HCT116 (cell line): ENCODE measurements around the gene TSPAN8.

Experiments
- ATF3 ChIP-seq: IDR thresholded peaks from 2 replicates; pipeline ENCODE4 v1.6.1; 2012
- CEBPB ChIP-seq: IDR thresholded peaks from 2 replicates; pipeline ENCODE4 v1.6.1; 2012; ENCODE audit warnings: low read depth
- EGR1 ChIP-seq: IDR thresholded peaks from 2 replicates; pipeline ENCODE4 v1.6.1; 2012; ENCODE audit warnings: low read depth
- EZH2phosphoT487 ChIP-seq: fragments of 200-600 bp; IDR thresholded peaks from 2 replicates; pipeline ENCODE4 v1.6.1; 2018; ENCODE audit warnings: antibody characterized with exemption, borderline replicate concordance
- POLR2A ChIP-seq: IDR thresholded peaks from 2 replicates; pipeline ENCODE4 v1.7.0; 2011; ENCODE audit warnings: borderline replicate concordance; ENCODE audit not compliant: insufficient read depth, insufficient read length; ENCODE audit errors: extremely low read depth
- POLR2AphosphoS5 ChIP-seq: IDR thresholded peaks from 2 replicates; pipeline ENCODE4 v1.6.1; 2011; ENCODE audit warnings: mild to moderate bottlenecking, low read depth, low read length, moderate library complexity
- TF ChIP-seq, protein P1 (sequence below), 3 experiments: fragments of 200-600 bp in 1 of 3; sonication (generic) in 1 of 3; IDR thresholded peaks in 2 of 3; conservative IDR thresholded peaks in 1 of 3; 2 replicates each; pipeline ENCODE4 v1.5.1; 2012 to 2017; ENCODE audit warnings: low read depth in 2 of 3, low read length in 2 of 3, antibody characterized with exemption in 1 of 3, borderline replicate concordance in 1 of 3, control low read depth in 1 of 3, mild to moderate bottlenecking in 1 of 3, mixed read lengths in 1 of 3, mixed run types in 1 of 3, moderate library complexity in 1 of 3; ENCODE audit not compliant: insufficient read depth in 1 of 3
- TF ChIP-seq, protein P2 (sequence below): IDR thresholded peaks from 2 replicates; pipeline ENCODE4 v1.6.1; 2012

- TF ChIP-seq CEBPB (no peak), POLR2A (no peak), EZH2phosphoT487 (no peak), EGR1 (no peak), ATF3 (no peak), POLR2AphosphoS5 (no peak)
- TF ChIP-seq, protein P1, sequence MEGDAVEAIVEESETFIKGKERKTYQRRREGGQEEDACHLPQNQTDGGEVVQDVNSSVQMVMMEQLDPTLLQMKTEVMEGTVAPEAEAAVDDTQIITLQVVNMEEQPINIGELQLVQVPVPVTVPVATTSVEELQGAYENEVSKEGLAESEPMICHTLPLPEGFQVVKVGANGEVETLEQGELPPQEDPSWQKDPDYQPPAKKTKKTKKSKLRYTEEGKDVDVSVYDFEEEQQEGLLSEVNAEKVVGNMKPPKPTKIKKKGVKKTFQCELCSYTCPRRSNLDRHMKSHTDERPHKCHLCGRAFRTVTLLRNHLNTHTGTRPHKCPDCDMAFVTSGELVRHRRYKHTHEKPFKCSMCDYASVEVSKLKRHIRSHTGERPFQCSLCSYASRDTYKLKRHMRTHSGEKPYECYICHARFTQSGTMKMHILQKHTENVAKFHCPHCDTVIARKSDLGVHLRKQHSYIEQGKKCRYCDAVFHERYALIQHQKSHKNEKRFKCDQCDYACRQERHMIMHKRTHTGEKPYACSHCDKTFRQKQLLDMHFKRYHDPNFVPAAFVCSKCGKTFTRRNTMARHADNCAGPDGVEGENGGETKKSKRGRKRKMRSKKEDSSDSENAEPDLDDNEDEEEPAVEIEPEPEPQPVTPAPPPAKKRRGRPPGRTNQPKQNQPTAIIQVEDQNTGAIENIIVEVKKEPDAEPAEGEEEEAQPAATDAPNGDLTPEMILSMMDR (IDR thresholded peaks at IDR 0.05 in 2 of 3, conservative IDR thresholded peaks at IDR 0.05 in 1 of 3; ENCODE audit: borderline replicate concordance in 1 of 3, insufficient read depth in 1 of 3, low read depth in 2 of 3, low read length in 2 of 3), result 0 out of 6 replicates have a peak, but pooled peaks of 1 of the 3 experiments have one; percentile 16
- TF ChIP-seq, protein P2, sequence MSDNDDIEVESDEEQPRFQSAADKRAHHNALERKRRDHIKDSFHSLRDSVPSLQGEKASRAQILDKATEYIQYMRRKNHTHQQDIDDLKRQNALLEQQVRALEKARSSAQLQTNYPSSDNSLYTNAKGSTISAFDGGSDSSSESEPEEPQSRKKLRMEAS, result no peak
Observed at GRCh38 chr12:71124835-71125460, 32.9 kb downstream of the TSPAN8 start.
